Ovary (tissue), 10 donors: ENCODE data around the gene RARRES2. TPM values are rescaled to one million over a fixed set of nuclear protein-coding genes. Genes with fewer than 3 reads are reported as not detected.

Experiments used
- DNase-seq, 5 donors: peaks; one replicate each; pipeline ENCODE4 v3.0.0-alpha.2; 2019 to 2020
- H3K27ac ChIP-seq, 2 donors: fragments of 200-600 bp; one replicate each; pipeline versions ENCODE4 v1.5.1 to v1.8.0; 2019 to 2022
- H3K27me3 ChIP-seq: fragments of 200-600 bp; one replicate; pipeline ENCODE4 v1.8.0; 2022
- H3K36me3 ChIP-seq: fragments of 200-600 bp; sonication (generic); one replicate; pipeline ENCODE4 v1.5.1; 2019
- H3K4me1 ChIP-seq: one replicate; pipeline ENCODE4 v1.8.1; 2013; ENCODE audit warnings: mild to moderate bottlenecking, moderate library complexity; ENCODE audit not compliant: insufficient read depth
- H3K4me3 ChIP-seq: fragments of 200-600 bp; sonication (generic); one replicate; pipeline ENCODE4 v1.5.1; 2017
- H3K9me3 ChIP-seq, 2 donors: fragments of 200-600 bp in 1 of 2; sonication (generic) in 1 of 2; one replicate each; pipeline versions ENCODE4 v1.5.1 to v1.8.1; 2013 to 2019; ENCODE audit warnings: mild to moderate bottlenecking in 1 of 2, moderate library complexity in 1 of 2
- EP300 ChIP-seq: sonication (generic); formaldehyde crosslinking; IDR thresholded peaks from one replicate; pipeline ENCODE4 v1.6.1; 2017; ENCODE audit warnings: antibody characterized with exemption
- POLR2A ChIP-seq: fragments of 450-650 bp; IDR thresholded peaks from one replicate; pipeline ENCODE4 v1.6.1; 2017; ENCODE audit warnings: antibody characterized with exemption, mild to moderate bottlenecking, moderate library complexity
- WGBS, 3 donors: extraction: QIAGEN DNeasy Blood & Tissue Kit in 1 of 3; methylation state at CpG; one replicate each; pipeline versions ENCODE4 v1.1.5 to v1.1.7; 2013 to 2017; 5-methylcytosine and 5-hydroxymethylcytosine counted together
- intact Hi-C, 4 donors: fragments of 100-400 bp; cut with DNase I; formaldehyde crosslinking; loops; one replicate each; pipeline versions ENCODE4 v1.11.0 to v1.15.1; 2022 to 2023
- long read RNA-seq, 3 donors: library from polyadenylated mRNA in 2 of 3; unstranded in 2 of 3; transcript quantifications; one replicate each; pipeline ENCODE4 v2.0.0 and lab custom pipeline, GENCODE V29; 2021 to 2026
- polyA plus RNA-seq, 2 donors: library from polyadenylated mRNA; stranded (reverse); fragments of 200-250 nt in 1 of 2; fragments of 350-450 nt in 1 of 2; fragmentation: Illumina TruSeq in 1 of 2; extraction: RNeasy Lipid Tissue Mini Kit (QIAGEN cat#74804) in 1 of 2; gene quantifications; one replicate each; pipeline ENCODE4 v1.2.3, GENCODE V29; 2013 to 2014
- total RNA-seq, 7 donors: library from RNA; depleted of rRNA in 2 of 7; stranded (reverse); fragments of >200 nt in 2 of 7; fragmentation: NEBNext Ultra II Directional in 3 of 7; extraction: Animal tissue kit (Norgen Biotek cat#: 25700) in 3 of 7; gene quantifications; one replicate each; pipeline versions ENCODE4 v1.1.0 to v1.2.4, GENCODE V29; 2016 to 2023
- TF ChIP-seq, protein P1 (sequence below), 3 donors: fragments of 450-650 bp in 2 of 3; fragments of 200-600 bp in 1 of 3; IDR thresholded peaks; one replicate each; pipeline versions ENCODE4 v1.5.1 to v1.8.0; 2016 to 2022; ENCODE audit warnings: antibody characterized with exemption in 3 of 3, mild to moderate bottlenecking in 1 of 3
- donor health status: DM: no; HTN: no; CAD: no; lungs with moderate emphysema.
- donor health status: DM: no; HTN: no; CAD: no.
- donor health status: Bipolar disorder and iron deficiency.
- donor health status: DM: yes; HTN: yes; CAD: no.
- donor health status: DM: no; HTN: no; CAD: no.
- donor health status: DM: yes; HTN: yes; CAD: no.

Gene RARRES2
- total RNA-seq (100 to 1,000 TPM; 343 to 622 (median 518) TPM), polyA plus RNA-seq (100 to 1,000 TPM in 1 of 2 donors, 10 to 100 TPM in 1; 92.5 to 761 TPM)
- long read RNA-seq, donor 1, transcript RARRES2-201 (6 exons, 740 nt): major isoform, 102 of 140 reads
- long read RNA-seq, donor 1, transcript RARRES2-202 (5 exons, 1,618 nt): minor isoform, 21 of 140 reads
- long read RNA-seq, donor 1, partial matches to known transcripts: 4 of 140 reads
- long read RNA-seq, donor 1, other reads (novel, unspliced or antisense): 11 of 140 reads
- long read RNA-seq, donor 2, transcript RARRES2-201 (6 exons, 740 nt): major isoform, 30 of 39 reads
- long read RNA-seq, donor 2, transcript RARRES2-202 (5 exons, 1,618 nt): minor isoform, 7 of 39 reads
- long read RNA-seq, donor 2, partial matches to known transcripts: 0 of 39 reads
- long read RNA-seq, donor 2, other reads (novel, unspliced or antisense): 0 of 39 reads
- long read RNA-seq, donor 3, transcript RARRES2-202 (5 exons, 1,618 nt): minor isoform, 76 of 353 reads
- long read RNA-seq, donor 3, transcript RARRES2-201 (6 exons, 740 nt): major isoform, 236 of 353 reads
- long read RNA-seq, donor 3, partial matches to known transcripts: 11 of 353 reads
- long read RNA-seq, donor 3, other reads (novel, unspliced or antisense): 23 of 353 reads

GRCh38 chr7:150341263-150342120 is at the start of gene RARRES2:
Gene RARRES2, minus strand, starts transcription at chr7:150341629. Its CDS starts 1,020 bp downstream, at chr7:150340609.
- WGBS, 3 donors: 0 to 1% (median 1%) methylated on average over 49 of the region's 49 CpGs
- Histone ChIP-seq H3K36me3 (no peaks in the 10 kb centered on the region), H3K4me1 (peaks cover 17% of the 10 kb centered on the region), H3K27ac (peak within 1 kb of the TSS; percentile 95), H3K27me3 (no peaks in the 10 kb centered on the region), H3K9me3 (no peaks in the 10 kb centered on the region), H3K4me3 (peak within 1 kb of the TSS; percentile 84)
- peak; percentile 90 to 95 (median 92) for DNase-seq
- intact Hi-C loops: loop anchor here in 1 of 4 donors (5.0 kb wide), 1 partner anchor 41 kb away; no protein-coding TSS in a partner anchor
- TF ChIP-seq POLR2A: peak; percentile 58
- TF ChIP-seq, protein P1, sequence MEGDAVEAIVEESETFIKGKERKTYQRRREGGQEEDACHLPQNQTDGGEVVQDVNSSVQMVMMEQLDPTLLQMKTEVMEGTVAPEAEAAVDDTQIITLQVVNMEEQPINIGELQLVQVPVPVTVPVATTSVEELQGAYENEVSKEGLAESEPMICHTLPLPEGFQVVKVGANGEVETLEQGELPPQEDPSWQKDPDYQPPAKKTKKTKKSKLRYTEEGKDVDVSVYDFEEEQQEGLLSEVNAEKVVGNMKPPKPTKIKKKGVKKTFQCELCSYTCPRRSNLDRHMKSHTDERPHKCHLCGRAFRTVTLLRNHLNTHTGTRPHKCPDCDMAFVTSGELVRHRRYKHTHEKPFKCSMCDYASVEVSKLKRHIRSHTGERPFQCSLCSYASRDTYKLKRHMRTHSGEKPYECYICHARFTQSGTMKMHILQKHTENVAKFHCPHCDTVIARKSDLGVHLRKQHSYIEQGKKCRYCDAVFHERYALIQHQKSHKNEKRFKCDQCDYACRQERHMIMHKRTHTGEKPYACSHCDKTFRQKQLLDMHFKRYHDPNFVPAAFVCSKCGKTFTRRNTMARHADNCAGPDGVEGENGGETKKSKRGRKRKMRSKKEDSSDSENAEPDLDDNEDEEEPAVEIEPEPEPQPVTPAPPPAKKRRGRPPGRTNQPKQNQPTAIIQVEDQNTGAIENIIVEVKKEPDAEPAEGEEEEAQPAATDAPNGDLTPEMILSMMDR (IDR thresholded peaks at IDR 0.05): no peak

GRCh38 chr7:150390205-150390604 is 48.8 kb upstream of the RARRES2 start:
- Histone ChIP-seq H3K27ac (no peak overlapping the region), H3K4me1 (peaks cover 8% of the 10 kb centered on the region), H3K36me3 (no peaks in the 10 kb centered on the region), H3K4me3 (no peak overlapping the region), H3K27me3 (no peaks in the 10 kb centered on the region), H3K9me3 (no peaks in the 10 kb centered on the region)
- intact Hi-C loops: no loop called here
- 96 to 97% (median 97%) methylated on average over 7 of the region's 7 CpGs for WGBS, 3 donors
- TF ChIP-seq, protein P1 (IDR thresholded peaks at IDR 0.05): no peak
- TF ChIP-seq POLR2A (no peak), EP300 (no peak)
- DNase-seq: peak in 1 of 5 donors; percentile 31

DNA sequence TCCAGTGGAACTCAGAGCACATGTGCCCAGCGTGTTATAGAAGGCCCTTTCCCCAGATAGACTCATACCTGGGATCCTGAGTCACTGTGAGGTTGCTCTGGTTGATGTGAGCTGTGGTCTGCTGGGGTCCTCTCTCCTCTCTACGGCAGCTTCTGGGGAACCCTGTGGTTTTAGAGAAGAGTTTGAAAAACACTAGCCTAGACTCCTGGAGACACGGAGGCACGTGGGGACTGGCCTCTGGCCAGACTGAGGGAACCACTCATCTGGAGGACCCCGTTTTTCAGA is 48.0 kb upstream of the RARRES2 start:
- Histone ChIP-seq H3K9me3 (no peaks in the 10 kb centered on the region), H3K4me3 (no peak overlapping the region), H3K4me1 (peaks cover 8% of the 10 kb centered on the region), H3K27me3 (no peaks in the 10 kb centered on the region), H3K27ac (peak overlapping the region in 1 of 2 donors; percentile 81), H3K36me3 (no peaks in the 10 kb centered on the region)
- peak in 2 of 5 donors; percentile 17 to 24 for DNase-seq
- intact Hi-C loops: no loop called here
- TF ChIP-seq POLR2A: no peak
- TF ChIP-seq, protein P1 (IDR thresholded peaks at IDR 0.05): no peak
- TF ChIP-seq EP300: no peak
- WGBS, 3 donors: 74 to 80% (median 77%) methylated on average over 5 of the region's 5 CpGs
